H9 (cell line): ENCODE measurements around the gene HIVEP1. TPM values are rescaled to one million over a fixed set of nuclear protein-coding genes. Genes with fewer than 3 reads are reported as not detected.

Experiments used
- DNase-seq: peaks from one replicate; pipeline ENCODE4 v3.0.0-alpha.2; 2017
- H2AFZ ChIP-seq: one replicate; pipeline ENCODE4 v1.6.1; 2013; ENCODE audit warnings: mild to moderate bottlenecking, low read length, control low read depth, moderate library complexity
- H2AK5ac ChIP-seq: 2 replicates; pipeline ENCODE4 v1.6.1; 2013; ENCODE audit warnings: low read length, control low read depth, mixed read lengths; ENCODE audit not compliant: insufficient read length
- H2BK120ac ChIP-seq: one replicate; pipeline ENCODE4 v1.6.1; 2013; ENCODE audit warnings: low read depth, mild to moderate bottlenecking, low read length, control low read depth, inconsistent platforms; ENCODE audit not compliant: poor library complexity, severe bottlenecking
- H2BK12ac ChIP-seq: 2 replicates; pipeline ENCODE4 v1.6.1; 2013; ENCODE audit warnings: low read length, control low read depth, mixed read lengths, low read depth; ENCODE audit not compliant: insufficient read length
- H2BK15ac ChIP-seq: 2 replicates; pipeline ENCODE4 v1.6.1; 2013; ENCODE audit warnings: low read depth, low read length, control low read depth
- H2BK20ac ChIP-seq: one replicate; pipeline ENCODE4 v1.6.1; 2013; ENCODE audit warnings: low read depth, mild to moderate bottlenecking, low read length, control low read depth, inconsistent platforms; ENCODE audit not compliant: poor library complexity, severe bottlenecking
- H2BK5ac ChIP-seq: 2 replicates; pipeline ENCODE4 v1.6.1; 2013; ENCODE audit warnings: low read length, control low read depth, mixed read lengths; ENCODE audit not compliant: insufficient read length
- H3K14ac ChIP-seq: 2 replicates; pipeline ENCODE4 v1.6.1; 2013; ENCODE audit warnings: low read length, control low read depth; ENCODE audit not compliant: insufficient read depth
- H3K18ac ChIP-seq: 2 replicates; pipeline ENCODE4 v1.6.1; 2013; ENCODE audit warnings: low read depth, mild to moderate bottlenecking, mixed read lengths, low read length, control low read depth; ENCODE audit not compliant: insufficient read length
- H3K23ac ChIP-seq: 2 replicates; pipeline ENCODE4 v1.6.1; 2013; ENCODE audit warnings: low read length, control low read depth, mixed read lengths, low read depth; ENCODE audit not compliant: insufficient read length
- H3K23me2 ChIP-seq: 2 replicates; pipeline ENCODE4 v1.6.1; 2013; ENCODE audit warnings: low read depth, mild to moderate bottlenecking, mixed read lengths, low read length, control low read depth; ENCODE audit not compliant: insufficient read length, poor library complexity, severe bottlenecking
- H3K27ac ChIP-seq: 2 replicates; pipeline ENCODE4 v1.5.1; 2013; ENCODE audit warnings: low read length, control low read depth, mixed read lengths, low read depth; ENCODE audit not compliant: insufficient read length
- H3K27me3 ChIP-seq: 2 replicates; pipeline ENCODE4 v1.6.1; 2013; ENCODE audit warnings: low read length, control low read depth, inconsistent platforms; ENCODE audit not compliant: insufficient read depth
- H3K4ac ChIP-seq: 2 replicates; pipeline ENCODE4 v1.6.1; 2013; ENCODE audit warnings: low read depth, mild to moderate bottlenecking, control low read depth, inconsistent platforms, low read length, moderate library complexity
- H3K4me1 ChIP-seq: 2 replicates; pipeline ENCODE4 v1.6.1; 2013; ENCODE audit warnings: low read length, control low read depth, inconsistent platforms; ENCODE audit not compliant: insufficient read depth
- H3K4me2 ChIP-seq: 2 replicates; pipeline ENCODE4 v1.6.1; 2013; ENCODE audit warnings: low read length, control low read depth, mixed read lengths; ENCODE audit not compliant: insufficient read length, insufficient read depth
- H3K56ac ChIP-seq: 2 replicates; pipeline ENCODE4 v1.6.1; 2013; ENCODE audit warnings: low read depth, mild to moderate bottlenecking, mixed read lengths, low read length, control low read depth; ENCODE audit not compliant: insufficient read length
- H3K79me1 ChIP-seq: 2 replicates; pipeline ENCODE4 v1.6.1; 2013; ENCODE audit warnings: low read depth, mild to moderate bottlenecking, moderate library complexity, low read length, control low read depth, inconsistent platforms; ENCODE audit not compliant: insufficient read depth, poor library complexity, severe bottlenecking
- H3K79me2 ChIP-seq: 2 replicates; pipeline ENCODE4 v1.6.1; 2013; ENCODE audit warnings: low read length, control low read depth, inconsistent platforms; ENCODE audit not compliant: insufficient read depth
- H3K9ac ChIP-seq: 2 replicates; pipeline ENCODE4 v1.6.1; 2013; ENCODE audit warnings: low read length, control low read depth, mixed read lengths; ENCODE audit not compliant: insufficient read length; ENCODE audit errors: extremely low read depth
- H3K9me3 ChIP-seq: one replicate; pipeline ENCODE4 v1.6.1; 2013; ENCODE audit warnings: low read depth, low read length, inconsistent platforms; ENCODE audit not compliant: control insufficient read depth
- H3T11ph ChIP-seq: one replicate; pipeline ENCODE4 v1.6.1; 2013; ENCODE audit warnings: mild to moderate bottlenecking, low read length, control low read depth, inconsistent platforms
- H4K20me1 ChIP-seq: one replicate; pipeline ENCODE4 v1.6.1; 2013; ENCODE audit not compliant: control insufficient read depth, insufficient read length, insufficient read depth
- H4K5ac ChIP-seq: 2 replicates; pipeline ENCODE4 v1.6.1; 2013; ENCODE audit warnings: low read depth, mild to moderate bottlenecking, mixed read lengths, low read length, control low read depth; ENCODE audit not compliant: insufficient read length
- H4K8ac ChIP-seq: replicated peaks from 2 replicates; pipeline ENCODE4 v1.6.1; 2013; ENCODE audit warnings: low read length, control low read depth, mixed read lengths, low read depth; ENCODE audit not compliant: insufficient read length
- H4K91ac ChIP-seq: 2 replicates; pipeline ENCODE4 v1.6.1; 2013; ENCODE audit warnings: low read depth, mild to moderate bottlenecking, moderate library complexity, mixed read lengths, low read length, control low read depth; ENCODE audit not compliant: insufficient read length
- H3K27ac Mint-ChIP-seq, 3 experiments: 2 replicates in 2 of 3; 3 replicates in 1 of 3; pipeline ENCODE4 v1.8.0; 2020 to 2021; ENCODE audit warnings: mixed read lengths in 3 of 3, mild to moderate bottlenecking in 1 of 3, moderate library complexity in 1 of 3
- H3K27me3 Mint-ChIP-seq: 2 replicates; pipeline ENCODE4 v1.8.0; 2021; ENCODE audit warnings: low read depth, mild to moderate bottlenecking, moderate library complexity, mixed read lengths
- H3K36me3 Mint-ChIP-seq, 3 experiments: 2 replicates in 2 of 3; 3 replicates in 1 of 3; pipeline ENCODE4 v1.8.0; 2020 to 2021; ENCODE audit warnings: low read depth in 3 of 3, mixed read lengths in 3 of 3; ENCODE audit not compliant: insufficient read depth in 1 of 3
- H3K4me1 Mint-ChIP-seq, 2 experiments: 2 replicates each; pipeline ENCODE4 v1.8.0; 2020; ENCODE audit warnings: mixed read lengths in 2 of 2
- H3K4me3 Mint-ChIP-seq, 2 experiments: 2 replicates in 1 of 2; 3 replicates in 1 of 2; pipeline ENCODE4 v1.8.0; 2020 to 2021; ENCODE audit warnings: mild to moderate bottlenecking in 2 of 2, mixed read lengths in 2 of 2, moderate library complexity in 1 of 2
- H3K9me3 Mint-ChIP-seq, 2 experiments: 2 replicates in 1 of 2; 3 replicates in 1 of 2; pipeline ENCODE4 v1.8.0; 2020; ENCODE audit warnings: mild to moderate bottlenecking in 2 of 2, mixed read lengths in 2 of 2, moderate library complexity in 1 of 2
- WGBS: extraction: QIAGEN DNeasy Blood & Tissue Kit; methylation state at CpG from one replicate; pipeline ENCODE4 v1.1.7; 2013; ENCODE audit warnings: missing lambda C conversion rate, low lambda C conversion rate, mixed read lengths; ENCODE audit not compliant: insufficient read length; ENCODE audit errors: extremely low coverage; 5-methylcytosine and 5-hydroxymethylcytosine counted together
- total RNA-seq: library from RNA; stranded (reverse); gene quantifications from 2 replicates; pipeline ENCODE4 v1.2.1, GENCODE V29; 2021
- TF ChIP-seq, protein P1 (sequence below): fragments of 200-600 bp; sonication (generic); conservative IDR thresholded peaks from 3 replicates; pipeline ENCODE4 v1.8.0; 2021; ENCODE audit warnings: antibody characterized with exemption, mild to moderate bottlenecking

HIVEP1 gene
- total RNA-seq, 1 experiment from 2014 or later = 44.2 TPM

DNA sequence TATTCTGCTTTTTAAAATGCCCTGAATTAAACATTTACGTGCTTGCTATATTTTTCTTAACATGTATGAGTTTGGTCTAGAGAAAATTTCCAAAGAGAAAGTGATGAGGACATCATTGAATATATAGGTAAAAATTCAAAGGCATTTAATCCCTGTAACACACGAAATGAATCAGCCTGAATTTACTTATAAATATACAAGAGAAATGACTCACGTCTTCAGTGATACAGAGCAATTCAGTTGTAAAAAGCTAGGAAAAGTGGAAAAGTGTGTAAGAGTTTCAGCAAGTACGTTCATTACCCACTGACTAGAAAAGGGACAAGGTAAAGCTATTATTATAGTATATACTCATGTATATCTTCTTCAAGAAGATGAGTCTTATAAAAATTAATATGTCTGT is 124.8 kb downstream of the HIVEP1 start:
- no peak for DNase-seq
- Histone ChIP-seq H3K79me2 (no peaks in the 10 kb centered on the region), H3K27me3 (no peaks in the 10 kb centered on the region), H3K23me2 (no peaks in the 10 kb centered on the region), H4K5ac (no peak overlapping the region), H2BK20ac (no peak overlapping the region), H3K4me1 (no peaks in the 10 kb centered on the region), H2BK12ac (no peak overlapping the region), H3K23ac (no peak overlapping the region), H4K91ac (no peak overlapping the region), H3K9ac (no peak overlapping the region), H4K20me1 (no peaks in the 10 kb centered on the region), H2BK5ac (no peak overlapping the region), H3K27ac (no peak overlapping the region), H3K9me3 (peaks cover 14% of the 10 kb centered on the region), H3T11ph (no peak overlapping the region), H2BK120ac (no peak overlapping the region), H2AFZ (no peak overlapping the region), H3K56ac (no peak overlapping the region), H3K18ac (no peak overlapping the region), H2BK15ac (no peak overlapping the region), H3K4ac (no peak overlapping the region), H4K8ac (no peak overlapping the region), H3K79me1 (no peaks in the 10 kb centered on the region), H3K4me2 (no peak overlapping the region), H2AK5ac (no peak overlapping the region), H3K14ac (no peak overlapping the region)
- H3K4me3 Mint-ChIP-seq = no peak overlapping the region
- no peaks in the 10 kb centered on the region for H3K27me3 Mint-ChIP-seq
- TF ChIP-seq, protein P1, sequence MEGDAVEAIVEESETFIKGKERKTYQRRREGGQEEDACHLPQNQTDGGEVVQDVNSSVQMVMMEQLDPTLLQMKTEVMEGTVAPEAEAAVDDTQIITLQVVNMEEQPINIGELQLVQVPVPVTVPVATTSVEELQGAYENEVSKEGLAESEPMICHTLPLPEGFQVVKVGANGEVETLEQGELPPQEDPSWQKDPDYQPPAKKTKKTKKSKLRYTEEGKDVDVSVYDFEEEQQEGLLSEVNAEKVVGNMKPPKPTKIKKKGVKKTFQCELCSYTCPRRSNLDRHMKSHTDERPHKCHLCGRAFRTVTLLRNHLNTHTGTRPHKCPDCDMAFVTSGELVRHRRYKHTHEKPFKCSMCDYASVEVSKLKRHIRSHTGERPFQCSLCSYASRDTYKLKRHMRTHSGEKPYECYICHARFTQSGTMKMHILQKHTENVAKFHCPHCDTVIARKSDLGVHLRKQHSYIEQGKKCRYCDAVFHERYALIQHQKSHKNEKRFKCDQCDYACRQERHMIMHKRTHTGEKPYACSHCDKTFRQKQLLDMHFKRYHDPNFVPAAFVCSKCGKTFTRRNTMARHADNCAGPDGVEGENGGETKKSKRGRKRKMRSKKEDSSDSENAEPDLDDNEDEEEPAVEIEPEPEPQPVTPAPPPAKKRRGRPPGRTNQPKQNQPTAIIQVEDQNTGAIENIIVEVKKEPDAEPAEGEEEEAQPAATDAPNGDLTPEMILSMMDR = no peak
- peaks cover 26 to 28% of the 10 kb centered on the region in 2 experiments for H3K9me3 Mint-ChIP-seq
- WGBS = no CpG with 5 or more reads among the region's 4 CpGs
- H3K36me3 Mint-ChIP-seq = peaks cover 61 to 67% (median 63%) of the 10 kb centered on the region in 3 experiments
- no peak overlapping the region for H3K27ac Mint-ChIP-seq
- peaks cover 7% of the 10 kb centered on the region in 2 experiments for H3K4me1 Mint-ChIP-seq
